HepG2 (cell line): ENCODE data around the gene RUVBL2. TPM values are rescaled to one million over a fixed set of nuclear protein-coding genes. Genes with fewer than 3 reads are reported as not detected.

Source experiments
- ATAC-seq: fragments of 200-7000 bp; cut with Tn5 transposase; 3 replicates; pipeline ENCODE4 v1.9.1; 2020; ENCODE audit warnings: mild to moderate bottlenecking, moderate library complexity
- BruUV-seq: library from RNA; stranded (reverse); fragments of 400-500 nt; replicated peaks from 2 replicates; lab custom pipeline; 2021; lab: Mats Ljungman, UMichigan
- CTCF ChIA-PET: fragments of 300-600 bp; formaldehyde crosslinking; extraction: SDS; loops from one replicate; lab custom pipeline; 2021; ENCODE audit warnings: low total read pairs, inconsistent platforms, low intra/inter-chr PET ratio; lab: Yijun Ruan, JAX
- POLR2A ChIA-PET: fragments of 350-600 bp; sonication (Branson Sonifier 250); formaldehyde crosslinking; loops from one replicate; lab custom pipeline; 2020; ENCODE audit warnings: antibody characterized with exemption, inconsistent platforms; lab: Yijun Ruan, JAX
- DNase-seq: peaks from one replicate; pipeline ENCODE4 v3.0.0-alpha.2; 2015; ENCODE audit warnings: low spot score
- FAIRE-seq: peaks from 3 replicates; lab custom pipeline; 2011; peaks lifted over from hg19 to GRCh38; lab: Jason Lieb, UNC
- H2AFZ ChIP-seq: one replicate; pipeline ENCODE4 v1.6.1; 2011; ENCODE audit warnings: low read length, inconsistent platforms
- H3K27ac ChIP-seq: fragments of 300-600 bp; 3 replicates; pipeline ENCODE4 v1.8.0; 2011; ENCODE audit warnings: mixed run types, mild to moderate bottlenecking, mixed read lengths, low read length, inconsistent platforms; ENCODE audit not compliant: insufficient read depth; ENCODE audit errors: extremely low read length
- H3K27me3 ChIP-seq, 2 experiments: fragments of 200-600 bp in 1 of 2; 2 replicates in 1 of 2; 3 replicates in 1 of 2; pipeline versions ENCODE4 v1.6.0 to v1.8.0; 2011; ENCODE audit warnings: low read length in 2 of 2, mild to moderate bottlenecking in 2 of 2, moderate library complexity in 2 of 2, inconsistent platforms in 1 of 2; ENCODE audit not compliant: insufficient read depth in 2 of 2, control insufficient read depth in 1 of 2
- H3K36me3 ChIP-seq, 2 experiments: fragments of 200-600 bp in 1 of 2; replicated peaks in 1 of 2; 2 replicates in 1 of 2; 3 replicates in 1 of 2; pipeline versions ENCODE4 v1.5.1 to v1.8.0; 2011; ENCODE audit warnings: low read length in 2 of 2, inconsistent platforms in 1 of 2; ENCODE audit not compliant: insufficient read depth in 2 of 2, control insufficient read depth in 1 of 2
- H3K4me1 ChIP-seq: 2 replicates; pipeline ENCODE4 v1.5.1; 2012; ENCODE audit warnings: low read length, inconsistent platforms; ENCODE audit not compliant: insufficient read depth
- H3K4me2 ChIP-seq: 2 replicates; pipeline ENCODE4 v1.6.0; 2011; ENCODE audit warnings: low read depth, low read length, inconsistent platforms
- H3K4me3 ChIP-seq, 3 experiments: fragments of 200-600 bp in 1 of 3; sonication (generic), shearing (Covaris generic) in 1 of 3; replicated peaks in 1 of 3; 2 replicates each; pipeline ENCODE4 v1.5.1; 2011 to 2016; ENCODE audit warnings: low read length in 3 of 3, inconsistent platforms in 2 of 3, low read depth in 2 of 3, mild to moderate bottlenecking in 2 of 3, control low read depth in 1 of 3, mixed read lengths in 1 of 3; ENCODE audit not compliant: insufficient read depth in 1 of 3
- H3K79me2 ChIP-seq: one replicate; pipeline ENCODE4 v1.6.1; 2011; ENCODE audit warnings: low read length, inconsistent platforms; ENCODE audit not compliant: insufficient read depth
- H3K9ac ChIP-seq: 2 replicates; pipeline ENCODE4 v1.6.0; 2011; ENCODE audit warnings: mild to moderate bottlenecking, low read depth, low read length, inconsistent platforms; ENCODE audit not compliant: insufficient read depth
- H3K9me3 ChIP-seq: 2 replicates; pipeline ENCODE4 v1.5.1; 2012; ENCODE audit warnings: mild to moderate bottlenecking, low read length
- H4K20me1 ChIP-seq: 2 replicates; pipeline ENCODE4 v1.6.0; 2011; ENCODE audit warnings: inconsistent platforms, mild to moderate bottlenecking, low read length, moderate library complexity; ENCODE audit not compliant: insufficient read depth
- CC2D1A ChIP-seq: sonication (generic); formaldehyde crosslinking; IDR thresholded peaks from 2 replicates; pipeline ENCODE4 v1.8.1; 2023; ENCODE audit warnings: mild to moderate bottlenecking, missing genetic modification reagents
- HNRNPH1 ChIP-seq: fragments of 200-400 bp; formaldehyde crosslinking; optimal IDR thresholded peaks from 2 replicates; pipeline ENCODE3; 2017; ENCODE audit warnings: mild to moderate bottlenecking, low read depth, low read length
- KAT2B ChIP-seq: fragments of 150-350 bp; IDR thresholded peaks from 2 replicates; pipeline ENCODE4 v1.6.1; 2014; ENCODE audit warnings: low read depth, low read length, borderline replicate concordance
- NONO ChIP-seq, 2 experiments: fragments of 450-650 bp in 1 of 2; sonication (generic) in 1 of 2; formaldehyde crosslinking in 1 of 2; IDR thresholded peaks in 1 of 2; conservative IDR thresholded peaks in 1 of 2; 2 replicates each; pipeline versions ENCODE4 v1.6.1 to v1.8.0; 2017 to 2022; ENCODE audit warnings: mild to moderate bottlenecking in 1 of 2, missing genetic modification reagents in 1 of 2, moderate library complexity in 1 of 2
- TAF1 ChIP-seq: sonication (generic); formaldehyde crosslinking; IDR thresholded peaks from 2 replicates; pipeline ENCODE4 v1.4.0; 2020; ENCODE audit warnings: missing genetic modification reagents
- TEAD3 ChIP-seq: optimal IDR thresholded peaks from 2 replicates; pipeline ENCODE3; 2016; ENCODE audit warnings: borderline replicate concordance
- ZNF484 ChIP-seq: sonication (generic); formaldehyde crosslinking; IDR thresholded peaks from 2 replicates; pipeline ENCODE4 v1.5.1; 2020; ENCODE audit warnings: mild to moderate bottlenecking, low read depth, missing genetic modification reagents, borderline replicate concordance
- ZNF672 ChIP-seq: sonication (generic); formaldehyde crosslinking; IDR thresholded peaks from 2 replicates; pipeline ENCODE4 v1.8.1; 2022; ENCODE audit warnings: missing genetic modification reagents
- WGBS: methylation state at CpG from one replicate; pipeline ENCODE4 v1.1.6; 2017; ENCODE audit warnings: low lambda C conversion rate; 5-methylcytosine and 5-hydroxymethylcytosine counted together
- in situ Hi-C: cut with HindIII; loops from 2 replicates; pipeline ENCODE4 v1.10.0; 2017; ENCODE audit warnings: low pct_unique_long_range_greater_than_20kb; ENCODE audit not compliant: extremely low pct_ligation_motif_present
- intact Hi-C: fragments of 100-400 bp; cut with micrococcal nuclease; formaldehyde crosslinking; loops from one replicate; pipeline ENCODE4 v1.10.0; 2022; ENCODE audit not compliant: unreplicated experiment
- polyA plus RNA-seq, 8 experiments: library from polyadenylated mRNA; depleted of rRNA in 3 of 8; stranded (reverse) in 7 of 8; unstranded in 1 of 8; fragments of >200 nt; fragmentation: Illumina TruSeq in 4 of 8; extraction: Trizol in 4 of 8; gene quantifications; 2 replicates each; pipeline versions ENCODE4 v1.2.1 to v1.2.3, GENCODE V29; 2011 to 2016; ENCODE audit warnings: low read depth in 4 of 8, missing spikeins in 1 of 8, mixed read lengths in 1 of 8; ENCODE audit not compliant: insufficient read depth in 1 of 8
- total RNA-seq, 5 experiments: library from RNA; depleted of rRNA; stranded (reverse); fragments of >200 nt; fragmentation: Illumina TruSeq; extraction: Trizol; gene quantifications; 2 replicates each; pipeline ENCODE4 v1.2.3, GENCODE V29; 2016; ENCODE audit warnings: low read depth in 1 of 5
- TF ChIP-seq, protein P1 (sequence below): sonication (generic); formaldehyde crosslinking; IDR thresholded peaks from one replicate; pipeline ENCODE4 v1.5.1; 2020; ENCODE audit warnings: mild to moderate bottlenecking, missing genetic modification reagents; ENCODE audit errors: not compliant biosample characterization

The RUVBL2 gene
- total and polyA plus RNA-seq, 2 of the 13 experiments (the other 11 are each of a cell fraction or from before 2014, with no cell fraction given), result 120 to 122 TPM

DNA sequence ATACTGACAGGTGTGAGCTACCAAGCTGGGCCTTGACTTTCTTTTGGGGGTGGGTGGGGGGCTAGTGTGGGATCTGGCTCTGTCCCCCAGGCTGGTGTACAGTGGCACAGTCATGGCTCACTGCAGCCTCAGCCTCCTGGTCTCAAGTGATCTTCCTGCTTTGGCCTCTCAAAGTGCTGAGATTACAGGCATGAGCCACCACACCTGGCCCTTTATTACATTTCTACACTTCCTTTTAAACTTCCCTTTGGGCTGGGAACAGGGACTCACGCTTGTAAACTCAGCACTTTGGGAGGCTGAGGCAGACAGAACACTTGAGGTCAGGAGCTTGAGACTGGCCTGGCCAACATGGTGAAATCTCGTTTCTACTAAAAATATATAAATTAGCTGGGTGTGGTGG, 16.6 kb upstream of the RUVBL2 start:
- POLR2A ChIA-PET, result interaction anchor here (4.1 kb wide), 1 partner anchor 16 kb away, joined by 18 read pairs; the partner anchor contains the start of genes GYS1 and RUVBL2
- no peaks in the 10 kb centered on the region for H3K9me3 ChIP-seq
- peaks cover 13 to 31% of the 10 kb centered on the region in 2 experiments; a peak in 4 of 5 replicates for H3K36me3 ChIP-seq
- H3K9ac ChIP-seq, result no peak overlapping the region
- no peaks in the 10 kb centered on the region for H3K4me1 ChIP-seq
- no peaks in the 10 kb centered on the region for H3K27me3 ChIP-seq
- H2AFZ ChIP-seq, result no peak overlapping the region
- no peak overlapping the region for H3K27ac ChIP-seq
- intact Hi-C loops, result no loop called here
- CTCF ChIA-PET, result no interaction called here
- in situ Hi-C loops, result no loop called here
- no peak overlapping the region for H3K4me3 ChIP-seq
- no peak overlapping the region for H3K4me2 ChIP-seq
- FAIRE-seq, result no peak
- H3K79me2 ChIP-seq, result no peaks in the 10 kb centered on the region
- no peak for DNase-seq
- no peak for ATAC-seq
- no peaks in the 10 kb centered on the region for H4K20me1 ChIP-seq
- WGBS, result 94% methylated on average over 2 of the region's 2 CpGs
- no TSS peak for BruUV-seq
- TF ChIP-seq, protein P1, sequence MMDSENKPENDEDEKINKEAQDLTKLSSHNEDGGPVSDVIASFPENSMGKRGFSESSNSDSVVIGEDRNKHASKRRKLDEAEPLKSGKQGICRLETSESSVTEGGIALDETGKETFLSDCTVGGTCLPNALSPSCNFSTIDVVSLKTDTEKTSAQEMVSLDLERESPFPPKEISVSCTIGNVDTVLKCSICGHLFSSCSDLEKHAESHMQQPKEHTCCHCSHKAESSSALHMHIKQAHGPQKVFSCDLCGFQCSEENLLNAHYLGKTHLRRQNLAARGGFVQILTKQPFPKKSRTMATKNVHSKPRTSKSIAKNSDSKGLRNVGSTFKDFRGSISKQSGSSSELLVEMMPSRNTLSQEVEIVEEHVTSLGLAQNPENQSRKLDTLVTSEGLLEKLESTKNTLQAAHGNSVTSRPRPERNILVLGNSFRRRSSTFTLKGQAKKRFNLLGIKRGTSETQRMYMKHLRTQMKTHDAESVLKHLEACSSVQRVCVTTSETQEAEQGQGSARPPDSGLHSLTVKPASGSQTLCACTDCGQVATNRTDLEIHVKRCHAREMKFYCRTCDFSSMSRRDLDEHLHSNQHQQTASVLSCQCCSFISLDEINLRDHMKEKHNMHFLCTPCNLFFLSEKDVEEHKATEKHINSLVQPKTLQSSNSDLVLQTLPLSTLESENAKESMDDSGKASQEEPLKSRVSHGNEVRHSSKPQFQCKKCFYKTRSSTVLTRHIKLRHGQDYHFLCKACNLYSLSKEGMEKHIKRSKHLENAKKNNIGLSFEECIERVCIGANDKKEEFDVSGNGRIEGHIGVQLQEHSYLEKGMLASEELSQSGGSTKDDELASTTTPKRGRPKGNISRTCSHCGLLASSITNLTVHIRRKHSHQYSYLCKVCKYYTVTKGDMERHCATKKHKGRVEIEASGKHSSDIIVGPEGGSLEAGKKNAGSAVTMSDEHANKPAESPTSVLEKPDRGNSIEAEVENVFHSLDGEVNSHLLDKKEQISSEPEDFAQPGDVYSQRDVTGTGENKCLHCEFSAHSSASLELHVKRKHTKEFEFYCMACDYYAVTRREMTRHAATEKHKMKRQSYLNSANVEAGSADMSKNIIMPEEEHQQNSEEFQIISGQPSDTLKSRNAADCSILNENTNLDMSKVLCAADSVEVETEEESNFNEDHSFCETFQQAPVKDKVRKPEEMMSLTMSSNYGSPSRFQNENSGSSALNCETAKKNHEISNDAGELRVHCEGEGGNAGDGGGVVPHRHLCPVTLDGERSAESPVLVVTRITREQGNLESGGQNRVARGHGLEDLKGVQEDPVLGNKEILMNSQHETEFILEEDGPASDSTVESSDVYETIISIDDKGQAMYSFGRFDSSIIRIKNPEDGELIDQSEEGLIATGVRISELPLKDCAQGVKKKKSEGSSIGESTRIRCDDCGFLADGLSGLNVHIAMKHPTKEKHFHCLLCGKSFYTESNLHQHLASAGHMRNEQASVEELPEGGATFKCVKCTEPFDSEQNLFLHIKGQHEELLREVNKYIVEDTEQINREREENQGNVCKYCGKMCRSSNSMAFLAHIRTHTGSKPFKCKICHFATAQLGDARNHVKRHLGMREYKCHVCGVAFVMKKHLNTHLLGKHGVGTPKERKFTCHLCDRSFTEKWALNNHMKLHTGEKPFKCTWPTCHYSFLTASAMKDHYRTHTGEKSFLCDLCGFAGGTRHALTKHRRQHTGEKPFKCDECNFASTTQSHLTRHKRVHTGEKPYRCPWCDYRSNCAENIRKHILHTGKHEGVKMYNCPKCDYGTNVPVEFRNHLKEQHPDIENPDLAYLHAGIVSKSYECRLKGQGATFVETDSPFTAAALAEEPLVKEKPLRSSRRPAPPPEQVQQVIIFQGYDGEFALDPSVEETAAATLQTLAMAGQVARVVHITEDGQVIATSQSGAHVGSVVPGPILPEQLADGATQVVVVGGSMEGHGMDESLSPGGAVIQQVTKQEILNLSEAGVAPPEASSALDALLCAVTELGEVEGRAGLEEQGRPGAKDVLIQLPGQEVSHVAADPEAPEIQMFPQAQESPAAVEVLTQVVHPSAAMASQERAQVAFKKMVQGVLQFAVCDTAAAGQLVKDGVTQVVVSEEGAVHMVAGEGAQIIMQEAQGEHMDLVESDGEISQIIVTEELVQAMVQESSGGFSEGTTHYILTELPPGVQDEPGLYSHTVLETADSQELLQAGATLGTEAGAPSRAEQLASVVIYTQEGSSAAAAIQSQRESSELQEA (CRISPR knock-in tag), result no peak
- no peak for TF ChIP-seq CC2D1A
- TF ChIP-seq HNRNPH1, result no peak
- TF ChIP-seq NONO (IDR thresholded peaks at IDR 0.05), result no peak
- TF ChIP-seq NONO (CRISPR knock-in tag; conservative IDR thresholded peaks at IDR 0.05), result no peak
- no peak for TF ChIP-seq TAF1
- no peak for TF ChIP-seq ZNF672 (CRISPR knock-in tag)
- TF ChIP-seq KAT2B, result no peak
- TF ChIP-seq ZNF484 (CRISPR knock-in tag), result no peak
- TF ChIP-seq TEAD3, result no peak
